Measurements from ENCODE around the gene MNDA. TPM values are rescaled to one million over a fixed set of nuclear protein-coding genes. Genes with fewer than 3 reads are reported as not detected.

Gene MNDA
- total and polyA plus RNA-seq, 10 of the 15 experiments (the other 5 are each of a cell fraction or from before 2014, with no cell fraction given): 20.1 to 91.8 (median 38.0) TPM

DNA sequence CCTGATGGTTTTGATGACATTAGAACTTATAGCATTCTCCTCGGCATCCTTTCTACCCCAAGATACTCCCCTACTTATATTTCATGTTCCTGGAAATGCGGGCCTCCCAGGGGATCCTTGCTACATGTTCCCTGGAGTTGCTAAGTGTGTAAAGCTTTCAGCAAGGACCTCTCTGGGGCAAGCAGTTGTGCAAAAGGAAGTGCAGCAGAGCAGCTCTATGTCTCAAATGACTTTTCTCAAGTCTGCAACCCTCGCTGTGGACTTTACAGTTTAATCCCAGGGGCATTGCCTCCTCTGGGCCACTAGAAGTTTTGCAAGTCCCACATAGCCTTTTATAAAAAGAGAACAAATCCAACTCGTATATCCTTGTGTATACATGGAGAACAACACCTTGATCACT lies 20.8 kb upstream of the MNDA start:
- Histone ChIP-seq H3K79me2 (ENCODE audit: control insufficient read depth, insufficient read depth, low read length) (no peaks in the 10 kb centered on the region), H3K4me1 (ENCODE audit: control insufficient read depth, insufficient read depth, low read length) (no peaks in the 10 kb centered on the region), H3K9ac (ENCODE audit: control insufficient read depth, insufficient read depth, low read length) (no peak overlapping the region), H3K36me3 (ENCODE audit: control insufficient read depth in 2 of 2, insufficient read depth in 2 of 2, low read length in 1 of 2) (no peaks in the 10 kb centered on the region), H3K4me2 (ENCODE audit: control insufficient read depth, insufficient read depth) (no peak overlapping the region), H3K4me3 (no peak overlapping the region), H3K27me3 (replicated peaks in 1 of 2; ENCODE audit: control insufficient read depth in 2 of 2, insufficient read depth in 2 of 2, low read length in 1 of 2) (no peaks in the 10 kb centered on the region), H3K27ac (ENCODE audit: control insufficient read depth, insufficient read depth) (no peak overlapping the region), H2AFZ (ENCODE audit: control insufficient read depth, low read depth, low read length) (no peak overlapping the region), H3K9me3 (replicated peaks; ENCODE audit: control insufficient read depth, insufficient read depth, low read length) (no peaks in the 10 kb centered on the region), H4K20me1 (ENCODE audit: control insufficient read depth, insufficient read depth) (no peaks in the 10 kb centered on the region)
- 12% methylated on average over 4 of the region's 4 CpGs for WGBS (ENCODE audit: insufficient coverage, insufficient replicate concordance, low lambda C conversion rate, missing lambda C conversion rate)
- RAD21 ChIA-PET (ENCODE audit: unreplicated experiment): no interaction called here
- CTCF ChIA-PET: no interaction called here
- intact Hi-C loops (cut with micrococcal nuclease; ENCODE audit: unreplicated experiment) (no loop called here), in situ Hi-C loops (cut with MboI) (no loop called here)
- POLR2A ChIA-PET: no interaction called here
- SMC1A ChIA-PET (ENCODE audit: uncharacterized antibody, unreplicated experiment): no interaction called here
- ATAC-seq (no peak), FAIRE-seq (no peak), DNase-seq (ENCODE audit: low read depth, low spot score) (no peak)
- BruUV-seq (replicated peaks): no TSS peak
- TF ChIP-seq BHLHE40 (IDR thresholded peaks at IDR 0.05; ENCODE audit: borderline replicate concordance in 1 of 2, low read depth in 2 of 2, low read length in 1 of 2) (no peak), CBX3 (IDR thresholded peaks at IDR 0.05; ENCODE audit: borderline replicate concordance, low read depth) (no peak), PML (IDR thresholded peaks at IDR 0.05; ENCODE audit: low read length) (no peak), RFX5 (IDR thresholded peaks at IDR 0.05; ENCODE audit: low read depth, low read length) (no peak), NR2C2 (IDR thresholded peaks at IDR 0.05; ENCODE audit: borderline replicate concordance, control insufficient read depth, insufficient read length, low read depth) (no peak), NR2F1 (conservative IDR thresholded peaks at IDR 0.05) (no peak), EGR1 (IDR thresholded peaks at IDR 0.05; ENCODE audit: borderline replicate concordance in 1 of 2, low read depth in 2 of 2, low read length in 2 of 2) (no peak), HSF1 (IDR thresholded peaks at IDR 0.05; ENCODE audit: low read depth, low read length) (no peak), SPI1 (IDR thresholded peaks at IDR 0.05; ENCODE audit: borderline replicate concordance, insufficient read depth, low read depth, low read length) (no peak), E2F8 (IDR thresholded peaks at IDR 0.05; ENCODE audit: low read depth, partially characterized antibody) (no peak), YBX1 (IDR thresholded peaks at IDR 0.05) (no peak), MXI1 (IDR thresholded peaks at IDR 0.05; ENCODE audit: low read depth, low read length) (no peak)
- TF ChIP-seq, protein P1, sequence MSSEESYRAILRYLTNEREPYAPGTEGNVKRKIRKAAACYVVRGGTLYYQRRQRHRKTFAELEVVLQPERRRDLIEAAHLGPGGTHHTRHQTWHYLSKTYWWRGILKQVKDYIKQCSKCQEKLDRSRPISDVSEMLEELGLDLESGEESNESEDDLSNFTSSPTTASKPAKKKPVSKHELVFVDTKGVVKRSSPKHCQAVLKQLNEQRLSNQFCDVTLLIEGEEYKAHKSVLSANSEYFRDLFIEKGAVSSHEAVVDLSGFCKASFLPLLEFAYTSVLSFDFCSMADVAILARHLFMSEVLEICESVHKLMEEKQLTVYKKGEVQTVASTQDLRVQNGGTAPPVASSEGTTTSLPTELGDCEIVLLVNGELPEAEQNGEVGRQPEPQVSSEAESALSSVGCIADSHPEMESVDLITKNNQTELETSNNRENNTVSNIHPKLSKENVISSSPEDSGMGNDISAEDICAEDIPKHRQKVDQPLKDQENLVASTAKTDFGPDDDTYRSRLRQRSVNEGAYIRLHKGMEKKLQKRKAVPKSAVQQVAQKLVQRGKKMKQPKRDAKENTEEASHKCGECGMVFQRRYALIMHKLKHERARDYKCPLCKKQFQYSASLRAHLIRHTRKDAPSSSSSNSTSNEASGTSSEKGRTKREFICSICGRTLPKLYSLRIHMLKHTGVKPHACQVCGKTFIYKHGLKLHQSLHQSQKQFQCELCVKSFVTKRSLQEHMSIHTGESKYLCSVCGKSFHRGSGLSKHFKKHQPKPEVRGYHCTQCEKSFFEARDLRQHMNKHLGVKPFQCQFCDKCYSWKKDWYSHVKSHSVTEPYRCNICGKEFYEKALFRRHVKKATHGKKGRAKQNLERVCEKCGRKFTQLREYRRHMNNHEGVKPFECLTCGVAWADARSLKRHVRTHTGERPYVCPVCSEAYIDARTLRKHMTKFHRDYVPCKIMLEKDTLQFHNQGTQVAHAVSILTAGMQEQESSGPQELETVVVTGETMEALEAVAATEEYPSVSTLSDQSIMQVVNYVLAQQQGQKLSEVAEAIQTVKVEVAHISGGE (CRISPR knock-in tag; IDR thresholded peaks at IDR 0.05): no peak
